ENCODE results near the gene ITGB5.

Gene ITGB5

GRCh38 chr3:124747111-124747981 is 139.8 kb downstream of the ITGB5 start:
- DNase-seq: no peak

- no peak for DNase-seq
These were observed 141.4 kb downstream of the ITGB5 start for GRCh38 chr3:124745756-124746155.

- peak; percentile 11 for DNase-seq
These were observed 146.1 kb downstream of the ITGB5 start for GRCh38 chr3:124741027-124741426.

DNA sequence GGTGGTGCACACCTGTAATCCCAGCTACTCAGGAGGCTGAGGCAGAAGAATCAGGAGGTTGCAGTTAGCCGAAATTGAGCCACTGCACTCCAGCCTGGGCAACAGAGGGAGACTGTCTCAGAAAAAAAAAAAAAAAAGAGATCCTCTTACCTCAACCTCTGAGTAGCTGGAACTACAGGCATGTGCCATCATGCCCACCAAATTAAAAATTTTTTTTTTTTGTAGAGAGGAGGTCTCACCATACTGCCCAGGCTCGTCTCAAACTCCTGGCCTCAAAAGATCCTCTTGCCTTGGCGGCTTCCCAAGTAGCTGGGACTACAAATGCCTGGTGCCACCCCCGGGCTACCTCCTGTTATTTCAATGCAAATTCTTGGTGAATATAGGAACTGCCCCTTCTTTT is 155.4 kb downstream of the ITGB5 start:
- DNase-seq: no peak

- no peak for DNase-seq
These were observed 156.2 kb downstream of the ITGB5 start for GRCh38 chr3:124730941-124731297.

DNA sequence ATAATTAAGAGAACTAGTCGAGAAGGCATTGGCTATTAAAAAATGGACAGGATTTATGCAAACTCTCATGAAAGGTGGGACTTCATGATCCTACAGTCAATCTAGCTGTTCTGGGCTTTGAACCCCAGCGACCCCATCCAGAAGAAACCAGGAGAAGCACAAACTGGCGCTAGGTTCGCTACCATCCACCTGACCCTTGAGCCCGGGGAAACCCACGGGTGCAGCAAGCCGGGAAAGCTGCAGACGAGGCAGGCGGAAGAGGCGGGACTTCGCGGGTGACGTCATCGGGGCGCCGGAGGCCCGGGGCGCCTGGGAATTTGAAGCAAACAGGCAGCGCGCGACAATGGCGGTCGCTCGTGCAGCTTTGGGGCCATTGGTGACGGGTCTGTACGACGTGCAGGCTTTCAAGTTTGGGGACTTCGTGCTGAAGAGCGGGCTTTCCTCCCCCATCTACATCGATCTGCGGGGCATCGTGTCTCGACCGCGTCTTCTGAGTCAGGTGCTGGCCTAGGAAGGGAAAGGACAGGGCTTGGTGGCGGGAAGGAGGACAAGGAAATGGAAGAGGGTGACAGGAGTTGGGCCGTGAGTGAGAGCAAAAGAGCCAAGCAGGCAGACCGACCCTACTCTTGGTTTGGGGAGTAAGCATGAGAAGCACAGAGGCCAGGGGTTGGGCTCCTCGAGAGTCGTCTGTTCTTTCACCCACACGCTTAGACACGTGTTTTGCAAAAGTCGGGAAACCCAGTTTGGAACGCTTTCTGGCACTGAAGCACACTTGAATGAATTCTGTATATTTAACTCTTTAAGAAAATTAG is 156.8 kb downstream of the ITGB5 start, which contains the start of gene UMPS:
TSS of gene UMPS (plus strand) at position 324 of the 812 bp plus-strand sequence. CDS start at position 344, 20 bp downstream.
- DNase-seq: peak; percentile 77

DNA sequence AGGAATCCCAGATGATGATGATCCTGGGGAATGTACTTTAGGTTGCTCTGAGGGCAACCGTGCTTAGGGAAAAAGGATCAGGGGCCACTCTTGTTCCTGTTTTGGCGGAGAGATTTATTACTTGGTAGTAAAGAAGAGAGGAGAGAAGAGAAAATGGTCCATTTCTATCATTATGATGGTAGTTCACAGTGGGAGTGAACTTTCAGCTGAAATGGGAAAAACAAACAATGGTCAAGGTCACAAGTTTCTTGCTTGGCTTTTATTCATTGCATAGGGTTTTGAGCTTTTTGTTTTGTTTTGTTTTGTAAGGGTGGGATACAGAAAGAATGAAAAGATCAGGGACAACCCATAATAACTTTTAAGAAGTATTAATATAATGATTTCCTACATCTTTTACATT is 164.6 kb downstream of the ITGB5 start:
- DNase-seq: no peak

DNA sequence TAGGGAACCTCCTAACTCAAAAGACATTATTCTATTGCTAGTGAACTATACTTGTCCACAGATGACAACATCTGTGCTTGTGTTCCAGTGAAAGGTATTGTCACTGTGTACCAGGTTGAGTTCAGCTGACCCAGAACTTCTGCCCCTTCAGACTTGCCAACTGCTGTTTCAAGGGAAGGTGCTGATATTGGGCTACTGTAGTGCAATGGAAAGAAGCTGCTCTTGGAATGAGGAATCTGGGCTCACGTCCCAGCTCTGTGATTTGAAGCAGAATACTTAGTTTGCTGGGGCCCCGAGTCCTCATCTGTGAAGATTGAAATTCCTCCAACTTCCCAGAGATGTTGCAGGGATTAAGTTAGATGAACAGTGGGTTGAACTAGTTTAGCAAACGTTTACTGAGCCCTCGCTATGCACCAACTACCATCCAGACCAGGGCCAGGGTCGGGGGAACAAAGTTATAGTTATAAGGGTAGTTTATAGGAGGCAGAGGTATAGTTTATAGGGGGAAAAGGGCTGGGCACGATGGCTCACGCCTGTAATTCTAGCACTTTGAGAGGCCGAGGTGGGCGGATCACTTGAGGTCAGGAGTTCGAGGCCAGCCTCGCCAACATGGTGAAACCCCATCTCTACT is 172.8 kb downstream of the ITGB5 start:
- no peak for DNase-seq

Measured in HCEC 1CT (cell line).